ENCODE data around the gene ITGA5. TPM values are rescaled to one million over a fixed set of nuclear protein-coding genes. Genes with fewer than 3 reads are reported as not detected.

The ITGA5 gene
- total and polyA plus RNA-seq, 9 of the 15 experiments (the other 6 are each of a cell fraction or from before 2014, with no cell fraction given): 9.1 to 82.1 (median 47.4) TPM

- no peak for TF ChIP-seq HNRNPK (IDR thresholded peaks at IDR 0.05; ENCODE audit: low read depth, low read length, poor library complexity, severe bottlenecking)
- peak; percentile 95 for TF ChIP-seq EGR1 (conservative IDR thresholded peaks at IDR 0.05)
- no peak for TF ChIP-seq GMEB1 (CRISPR knock-in tag; IDR thresholded peaks at IDR 0.05)
- TF ChIP-seq ZFP36 (IDR thresholded peaks at IDR 0.05; ENCODE audit: low read depth, low read length, partially characterized antibody): peak; percentile 69
- peak; percentile 21; the same call in 1 of the 2 replicates for TF ChIP-seq PHB2 (IDR thresholded peaks at IDR 0.05; ENCODE audit: low read depth)
- TF ChIP-seq TAF1 (IDR thresholded peaks at IDR 0.05; ENCODE audit: control insufficient read depth, extremely low read depth, insufficient read depth, low read length, severe bottlenecking): peak; percentile 77
- TF ChIP-seq, protein P1, sequence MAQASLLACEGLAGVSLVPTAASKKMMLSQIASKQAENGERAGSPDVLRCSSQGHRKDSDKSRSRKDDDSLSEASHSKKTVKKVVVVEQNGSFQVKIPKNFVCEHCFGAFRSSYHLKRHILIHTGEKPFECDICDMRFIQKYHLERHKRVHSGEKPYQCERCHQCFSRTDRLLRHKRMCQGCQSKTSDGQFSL (CRISPR knock-in tag; IDR thresholded peaks at IDR 0.05): peak; percentile 48
- TF ChIP-seq, protein P1 (tag; IDR thresholded peaks at IDR 0.05): peak in 1 of 2 experiments; percentile 63; a peak in 1 of 4 replicates
- no peak for TF ChIP-seq NFIX (CRISPR knock-in tag; IDR thresholded peaks at IDR 0.05; ENCODE audit: low read depth)
- no peak for TF ChIP-seq MXD1 (CRISPR knock-in tag; IDR thresholded peaks at IDR 0.05; ENCODE audit: borderline replicate concordance, poor library complexity, severe bottlenecking)
- TF ChIP-seq HEY1 (CRISPR knock-in tag; IDR thresholded peaks at IDR 0.05; ENCODE audit: borderline replicate concordance): no peak
- TF ChIP-seq HMG20A (CRISPR knock-in tag; conservative IDR thresholded peaks at IDR 0.05): no peak
- TF ChIP-seq THRAP3 (IDR thresholded peaks at IDR 0.05; ENCODE audit: borderline replicate concordance): no peak
- TF ChIP-seq TEAD1 (CRISPR knock-in tag; IDR thresholded peaks at IDR 0.05): peak in 1 of 2 experiments; percentile 56; a peak in 1 of 4 replicates
- peak; percentile 38 for TF ChIP-seq NEUROD1 (IDR thresholded peaks at IDR 0.05; ENCODE audit: borderline replicate concordance, low read depth, low read length, partially characterized antibody)
- no peak for TF ChIP-seq ZNF408 (CRISPR knock-in tag; IDR thresholded peaks at IDR 0.05; ENCODE audit: low read depth)
- peak; percentile 95 to 99 for TF ChIP-seq MAZ (CRISPR knock-in tag; conservative IDR thresholded peaks at IDR 0.05 in 1 of 2, IDR thresholded peaks at IDR 0.05 in 1 of 2)
- no peak for TF ChIP-seq RBM34 (IDR thresholded peaks at IDR 0.05; ENCODE audit: borderline replicate concordance, insufficient read depth, low read length)
- TF ChIP-seq HNRNPH1 (optimal IDR thresholded peaks at IDR 0.05; ENCODE audit: low read depth, low read length): no peak
- TF ChIP-seq TAL1 (IDR thresholded peaks at IDR 0.05): peak; percentile 59
- TF ChIP-seq ADNP (tag; IDR thresholded peaks at IDR 0.05): no peak
- TF ChIP-seq L3MBTL2 (IDR thresholded peaks at IDR 0.05): peak; percentile 39; the same call in 1 of the 2 replicates
- TF ChIP-seq C11orf30 (IDR thresholded peaks at IDR 0.05; ENCODE audit: low read depth): no peak
- TF ChIP-seq U2AF1 (optimal IDR thresholded peaks at IDR 0.05; ENCODE audit: low read depth, low read length): no peak
- TF ChIP-seq ZNF561 (CRISPR knock-in tag; conservative IDR thresholded peaks at IDR 0.05): no peak
Observed at GRCh38 chr12:54390668-54391551, 28.2 kb downstream of the ITGA5 start (continued).
